Measurements from ENCODE around the gene SNED1. TPM values are rescaled to one million over a fixed set of nuclear protein-coding genes. Genes with fewer than 3 reads are reported as not detected.

Gene SNED1
- total and polyA plus RNA-seq, 4 donors = 0.65 to 18.1 (median 2.8) TPM

DNA sequence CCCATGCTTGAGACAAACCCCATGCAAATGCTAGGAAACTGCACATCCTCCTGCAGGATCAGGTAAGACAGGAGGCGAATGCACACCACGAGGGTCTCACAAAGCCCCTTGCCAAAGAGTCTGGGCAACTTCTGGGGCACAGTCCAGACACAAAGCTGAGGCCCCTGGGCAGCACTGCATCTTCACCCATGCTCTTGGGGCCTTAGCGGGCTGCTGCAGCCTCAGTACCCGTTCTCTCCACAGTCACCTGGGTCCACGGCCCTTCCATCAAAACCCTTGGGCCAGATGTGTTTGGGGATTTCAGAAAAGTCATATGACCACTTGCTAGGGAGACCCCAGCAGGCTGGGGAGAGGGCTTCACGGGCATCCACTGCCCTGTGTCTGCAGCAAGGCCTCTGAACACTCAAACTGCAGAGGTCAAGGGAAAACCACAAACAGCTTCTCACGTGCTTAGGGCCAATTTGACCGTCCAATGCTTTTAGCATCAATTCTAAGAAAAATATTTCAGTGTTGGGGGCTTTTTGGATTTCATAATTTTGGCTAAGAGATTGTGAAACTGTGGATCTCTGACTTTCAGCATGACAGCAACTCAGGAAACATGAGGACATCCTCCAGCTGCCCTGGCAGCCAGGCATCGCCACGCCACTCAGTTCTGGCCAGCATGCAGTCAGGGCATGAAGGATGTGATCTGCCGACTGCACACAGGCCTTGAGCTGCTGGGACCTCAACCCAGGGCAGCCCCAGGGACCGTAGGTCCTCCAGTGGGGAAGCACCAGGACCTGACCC, 130.9 kb downstream of the SNED1 start:
- 92% methylated on average over 12 of the region's 12 CpGs for WGBS
- Histone ChIP-seq H3K27ac (ENCODE audit: low read depth in 1 of 2, low read length in 2 of 2) (no peak overlapping the region), H3K4me1 (ENCODE audit: control insufficient read depth in 4 of 4, insufficient read depth in 4 of 4, low read length in 3 of 4) (peaks cover 0 to under 1% (median 0%) of the 10 kb centered on the region in 4 donors), H3K9ac (ENCODE audit: low read depth in 1 of 2, low read length in 2 of 2) (no peak overlapping the region), H3K9me3 (ENCODE audit: control insufficient read depth in 4 of 4, low read length in 3 of 4) (no peaks in the 10 kb centered on the region), H3K27me3 (ENCODE audit: control insufficient read depth in 4 of 4, insufficient read depth in 4 of 4, low read length in 3 of 4) (no peaks in the 10 kb centered on the region), H3K36me3 (ENCODE audit: control insufficient read depth in 4 of 4, insufficient read depth in 3 of 4, low read depth in 1 of 4, low read length in 3 of 4) (no peaks in the 10 kb centered on the region), H3K4me3 (ENCODE audit: low read depth in 1 of 3, low read length in 3 of 3) (no peak overlapping the region)
- DNase-seq (ENCODE audit: low spot score) = no peak
- TF ChIP-seq FOXA2 (IDR thresholded peaks at IDR 0.05) (no peak), HNF4G (IDR thresholded peaks at IDR 0.05) (no peak), YY1 (IDR thresholded peaks at IDR 0.05) (no peak), JUND (IDR thresholded peaks at IDR 0.05) (no peak), TAF1 (conservative IDR thresholded peaks at IDR 0.05) (no peak), SP1 (IDR thresholded peaks at IDR 0.05) (no peak), FOXA1 (IDR thresholded peaks at IDR 0.05) (no peak)
- TF ChIP-seq, protein P1, sequence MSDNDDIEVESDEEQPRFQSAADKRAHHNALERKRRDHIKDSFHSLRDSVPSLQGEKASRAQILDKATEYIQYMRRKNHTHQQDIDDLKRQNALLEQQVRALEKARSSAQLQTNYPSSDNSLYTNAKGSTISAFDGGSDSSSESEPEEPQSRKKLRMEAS (IDR thresholded peaks at IDR 0.05) = no peak

DNA sequence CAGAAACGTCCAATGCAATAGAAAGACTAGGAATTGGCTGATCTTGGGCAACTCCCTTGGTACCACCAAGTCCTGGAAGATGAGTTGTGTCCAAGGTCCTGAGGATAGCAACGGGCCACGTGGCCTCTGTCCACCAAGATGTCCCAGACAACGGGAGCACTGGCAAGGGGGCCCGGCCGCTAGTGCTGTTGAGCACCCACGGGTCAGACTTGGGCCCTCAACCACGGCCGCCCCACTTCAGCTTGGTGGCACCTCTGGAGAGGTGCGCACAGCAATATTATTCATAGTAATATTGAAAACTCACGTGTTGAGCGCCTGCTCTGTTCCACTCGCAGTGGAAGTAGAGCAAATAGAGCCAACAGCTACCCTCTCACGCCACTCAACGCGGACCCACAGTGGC, 131.9 kb downstream of the SNED1 start:
- H3K36me3 ChIP-seq (ENCODE audit: control insufficient read depth in 4 of 4, insufficient read depth in 3 of 4, low read depth in 1 of 4, low read length in 3 of 4) = no peaks in the 10 kb centered on the region
- no peaks in the 10 kb centered on the region for H3K27me3 ChIP-seq (ENCODE audit: control insufficient read depth in 4 of 4, insufficient read depth in 4 of 4, low read length in 3 of 4)
- TF ChIP-seq FOXA1 (IDR thresholded peaks at IDR 0.05) = no peak
- TF ChIP-seq, protein P2, sequence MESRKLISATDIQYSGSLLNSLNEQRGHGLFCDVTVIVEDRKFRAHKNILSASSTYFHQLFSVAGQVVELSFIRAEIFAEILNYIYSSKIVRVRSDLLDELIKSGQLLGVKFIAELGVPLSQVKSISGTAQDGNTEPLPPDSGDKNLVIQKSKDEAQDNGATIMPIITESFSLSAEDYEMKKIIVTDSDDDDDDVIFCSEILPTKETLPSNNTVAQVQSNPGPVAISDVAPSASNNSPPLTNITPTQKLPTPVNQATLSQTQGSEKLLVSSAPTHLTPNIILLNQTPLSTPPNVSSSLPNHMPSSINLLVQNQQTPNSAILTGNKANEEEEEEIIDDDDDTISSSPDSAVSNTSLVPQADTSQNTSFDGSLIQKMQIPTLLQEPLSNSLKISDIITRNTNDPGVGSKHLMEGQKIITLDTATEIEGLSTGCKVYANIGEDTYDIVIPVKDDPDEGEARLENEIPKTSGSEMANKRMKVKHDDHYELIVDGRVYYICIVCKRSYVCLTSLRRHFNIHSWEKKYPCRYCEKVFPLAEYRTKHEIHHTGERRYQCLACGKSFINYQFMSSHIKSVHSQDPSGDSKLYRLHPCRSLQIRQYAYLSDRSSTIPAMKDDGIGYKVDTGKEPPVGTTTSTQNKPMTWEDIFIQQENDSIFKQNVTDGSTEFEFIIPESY (IDR thresholded peaks at IDR 0.05) = no peak
- no peak for TF ChIP-seq YY1 (IDR thresholded peaks at IDR 0.05)
- TF ChIP-seq, protein P3, sequence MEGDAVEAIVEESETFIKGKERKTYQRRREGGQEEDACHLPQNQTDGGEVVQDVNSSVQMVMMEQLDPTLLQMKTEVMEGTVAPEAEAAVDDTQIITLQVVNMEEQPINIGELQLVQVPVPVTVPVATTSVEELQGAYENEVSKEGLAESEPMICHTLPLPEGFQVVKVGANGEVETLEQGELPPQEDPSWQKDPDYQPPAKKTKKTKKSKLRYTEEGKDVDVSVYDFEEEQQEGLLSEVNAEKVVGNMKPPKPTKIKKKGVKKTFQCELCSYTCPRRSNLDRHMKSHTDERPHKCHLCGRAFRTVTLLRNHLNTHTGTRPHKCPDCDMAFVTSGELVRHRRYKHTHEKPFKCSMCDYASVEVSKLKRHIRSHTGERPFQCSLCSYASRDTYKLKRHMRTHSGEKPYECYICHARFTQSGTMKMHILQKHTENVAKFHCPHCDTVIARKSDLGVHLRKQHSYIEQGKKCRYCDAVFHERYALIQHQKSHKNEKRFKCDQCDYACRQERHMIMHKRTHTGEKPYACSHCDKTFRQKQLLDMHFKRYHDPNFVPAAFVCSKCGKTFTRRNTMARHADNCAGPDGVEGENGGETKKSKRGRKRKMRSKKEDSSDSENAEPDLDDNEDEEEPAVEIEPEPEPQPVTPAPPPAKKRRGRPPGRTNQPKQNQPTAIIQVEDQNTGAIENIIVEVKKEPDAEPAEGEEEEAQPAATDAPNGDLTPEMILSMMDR (IDR thresholded peaks at IDR 0.05; ENCODE audit: low read depth, low read length, missing input control) = no peak
- no peak for TF ChIP-seq SP1 (IDR thresholded peaks at IDR 0.05)
- TF ChIP-seq HNF4A (conservative IDR thresholded peaks at IDR 0.05) = no peak
- TF ChIP-seq GABPA (IDR thresholded peaks at IDR 0.05 in 1 of 2, conservative IDR thresholded peaks at IDR 0.05 in 1 of 2) = no peak
- no peak for TF ChIP-seq RXRA (IDR thresholded peaks at IDR 0.05)
- no peak for TF ChIP-seq RAD21 (IDR thresholded peaks at IDR 0.05)
- no peak for TF ChIP-seq EGR1 (IDR thresholded peaks at IDR 0.05; ENCODE audit: low read depth in 2 of 2)
- TF ChIP-seq TAF1 (conservative IDR thresholded peaks at IDR 0.05) = no peak
- TF ChIP-seq, protein P4, sequence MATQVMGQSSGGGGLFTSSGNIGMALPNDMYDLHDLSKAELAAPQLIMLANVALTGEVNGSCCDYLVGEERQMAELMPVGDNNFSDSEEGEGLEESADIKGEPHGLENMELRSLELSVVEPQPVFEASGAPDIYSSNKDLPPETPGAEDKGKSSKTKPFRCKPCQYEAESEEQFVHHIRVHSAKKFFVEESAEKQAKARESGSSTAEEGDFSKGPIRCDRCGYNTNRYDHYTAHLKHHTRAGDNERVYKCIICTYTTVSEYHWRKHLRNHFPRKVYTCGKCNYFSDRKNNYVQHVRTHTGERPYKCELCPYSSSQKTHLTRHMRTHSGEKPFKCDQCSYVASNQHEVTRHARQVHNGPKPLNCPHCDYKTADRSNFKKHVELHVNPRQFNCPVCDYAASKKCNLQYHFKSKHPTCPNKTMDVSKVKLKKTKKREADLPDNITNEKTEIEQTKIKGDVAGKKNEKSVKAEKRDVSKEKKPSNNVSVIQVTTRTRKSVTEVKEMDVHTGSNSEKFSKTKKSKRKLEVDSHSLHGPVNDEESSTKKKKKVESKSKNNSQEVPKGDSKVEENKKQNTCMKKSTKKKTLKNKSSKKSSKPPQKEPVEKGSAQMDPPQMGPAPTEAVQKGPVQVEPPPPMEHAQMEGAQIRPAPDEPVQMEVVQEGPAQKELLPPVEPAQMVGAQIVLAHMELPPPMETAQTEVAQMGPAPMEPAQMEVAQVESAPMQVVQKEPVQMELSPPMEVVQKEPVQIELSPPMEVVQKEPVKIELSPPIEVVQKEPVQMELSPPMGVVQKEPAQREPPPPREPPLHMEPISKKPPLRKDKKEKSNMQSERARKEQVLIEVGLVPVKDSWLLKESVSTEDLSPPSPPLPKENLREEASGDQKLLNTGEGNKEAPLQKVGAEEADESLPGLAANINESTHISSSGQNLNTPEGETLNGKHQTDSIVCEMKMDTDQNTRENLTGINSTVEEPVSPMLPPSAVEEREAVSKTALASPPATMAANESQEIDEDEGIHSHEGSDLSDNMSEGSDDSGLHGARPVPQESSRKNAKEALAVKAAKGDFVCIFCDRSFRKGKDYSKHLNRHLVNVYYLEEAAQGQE (IDR thresholded peaks at IDR 0.05) = no peak
- no peak for TF ChIP-seq NR2F2 (IDR thresholded peaks at IDR 0.05)
- TF ChIP-seq HNF4G (IDR thresholded peaks at IDR 0.05) = no peak
- no peak for TF ChIP-seq JUND (IDR thresholded peaks at IDR 0.05)
- TF ChIP-seq, protein P1 (IDR thresholded peaks at IDR 0.05) = no peak
- no peak for TF ChIP-seq FOXA2 (IDR thresholded peaks at IDR 0.05)
- H3K9me3 ChIP-seq (ENCODE audit: control insufficient read depth in 4 of 4, low read length in 3 of 4) = no peaks in the 10 kb centered on the region
- H3K4me3 ChIP-seq (ENCODE audit: low read depth in 1 of 3, low read length in 3 of 3) = no peak overlapping the region
- 95% methylated on average over 16 of the region's 16 CpGs for WGBS
- no peak overlapping the region for H3K27ac ChIP-seq (ENCODE audit: low read depth in 1 of 2, low read length in 2 of 2)
- H3K4me1 ChIP-seq (ENCODE audit: control insufficient read depth in 4 of 4, insufficient read depth in 4 of 4, low read length in 3 of 4) = peaks cover 0 to under 1% (median 0%) of the 10 kb centered on the region in 4 donors
- H3K9ac ChIP-seq (ENCODE audit: low read depth in 1 of 2, low read length in 2 of 2) = no peak overlapping the region
- DNase-seq (ENCODE audit: low spot score) = no peak
